Measurements from ENCODE around the gene ECE1.

DNA sequence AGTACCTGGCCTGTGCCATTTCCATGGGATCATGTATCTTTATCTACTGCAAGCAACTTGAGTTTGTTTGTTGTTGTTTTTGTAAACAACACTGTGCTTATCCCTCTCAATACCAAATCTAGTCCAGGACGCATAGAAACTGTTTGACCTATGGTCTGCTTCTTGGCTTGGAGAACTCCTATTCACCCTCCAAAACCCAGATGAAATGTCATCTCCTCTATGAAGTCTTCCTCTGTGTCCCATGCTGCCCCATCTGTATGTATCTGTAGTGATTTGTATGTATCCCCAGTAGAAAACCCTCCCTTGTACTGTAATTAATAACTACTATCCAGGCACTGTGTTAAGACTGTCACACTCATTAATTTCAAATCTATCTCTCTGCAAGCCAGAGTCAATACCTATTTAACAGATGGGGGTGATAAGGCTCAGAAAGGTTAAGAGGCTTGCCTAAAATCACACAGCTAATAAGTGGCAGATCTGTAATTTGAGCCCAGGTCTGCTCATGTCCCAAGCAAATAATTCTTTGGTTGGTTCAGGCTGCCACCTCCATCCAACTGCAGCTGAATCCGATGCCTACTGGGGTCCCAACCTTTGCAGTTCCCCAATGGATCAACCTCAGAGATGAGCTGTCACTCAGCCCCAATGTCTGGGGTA, 24.6 kb upstream of the ECE1 start:
- TF ChIP-seq, protein P1, sequence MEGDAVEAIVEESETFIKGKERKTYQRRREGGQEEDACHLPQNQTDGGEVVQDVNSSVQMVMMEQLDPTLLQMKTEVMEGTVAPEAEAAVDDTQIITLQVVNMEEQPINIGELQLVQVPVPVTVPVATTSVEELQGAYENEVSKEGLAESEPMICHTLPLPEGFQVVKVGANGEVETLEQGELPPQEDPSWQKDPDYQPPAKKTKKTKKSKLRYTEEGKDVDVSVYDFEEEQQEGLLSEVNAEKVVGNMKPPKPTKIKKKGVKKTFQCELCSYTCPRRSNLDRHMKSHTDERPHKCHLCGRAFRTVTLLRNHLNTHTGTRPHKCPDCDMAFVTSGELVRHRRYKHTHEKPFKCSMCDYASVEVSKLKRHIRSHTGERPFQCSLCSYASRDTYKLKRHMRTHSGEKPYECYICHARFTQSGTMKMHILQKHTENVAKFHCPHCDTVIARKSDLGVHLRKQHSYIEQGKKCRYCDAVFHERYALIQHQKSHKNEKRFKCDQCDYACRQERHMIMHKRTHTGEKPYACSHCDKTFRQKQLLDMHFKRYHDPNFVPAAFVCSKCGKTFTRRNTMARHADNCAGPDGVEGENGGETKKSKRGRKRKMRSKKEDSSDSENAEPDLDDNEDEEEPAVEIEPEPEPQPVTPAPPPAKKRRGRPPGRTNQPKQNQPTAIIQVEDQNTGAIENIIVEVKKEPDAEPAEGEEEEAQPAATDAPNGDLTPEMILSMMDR (IDR thresholded peaks at IDR 0.05): no peak
- TF ChIP-seq POLR2A (IDR thresholded peaks at IDR 0.05): no peak
